GM19239 (cell line): ENCODE data around the gene LILRA2.
"Not testable (repeated sequence)": the region's sequence is repeated elsewhere in the genome, so short reads cannot be mapped to it uniquely, and the experiment has no call there.

ENCODE experiments used
- DNase-seq: peaks from one replicate; pipeline ENCODE4 v3.0.0; 2011; ENCODE audit warnings: low spot score; ENCODE audit not compliant: insufficient read length
- FAIRE-seq: peaks from 2 replicates; lab custom pipeline; 2011; peaks lifted over from hg19 to GRCh38; lab: Jason Lieb, UNC

Gene LILRA2

GRCh38 chr19:54633401-54633800 lies 59.8 kb downstream of the LILRA2 start:
- no peak for DNase-seq
- FAIRE-seq: no peak

GRCh38 chr19:54636081-54636480 lies 62.5 kb downstream of the LILRA2 start:
- DNase-seq, FAIRE-seq: not testable (repeated sequence)

DNA sequence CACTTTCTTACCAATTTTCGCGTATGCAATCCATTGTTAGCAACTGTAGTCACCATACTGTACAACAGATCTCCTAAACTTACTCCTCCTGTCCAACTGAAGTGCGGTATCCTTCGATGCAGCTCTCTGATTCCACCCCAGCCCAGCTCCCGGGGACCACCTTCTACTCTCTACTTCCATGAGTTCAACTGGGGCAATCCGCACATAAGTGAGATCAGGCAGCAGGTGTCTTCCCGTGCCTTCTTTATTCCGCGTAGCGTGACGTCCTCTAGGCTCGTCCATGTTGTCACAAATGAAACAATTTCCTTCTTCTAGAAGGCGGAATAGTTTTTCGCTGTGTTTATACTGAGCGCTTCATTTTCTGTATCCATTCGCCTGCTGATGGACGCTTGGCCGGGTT lies 65.1 kb downstream of the LILRA2 start:
- no peak for DNase-seq
- no peak for FAIRE-seq
